Large intestine (tissue), 3 donors: Measurements from ENCODE around the gene SYNDIG1. TPM values are rescaled to one million over a fixed set of nuclear protein-coding genes. Genes with fewer than 3 reads are reported as not detected.
"Not testable (repeated sequence)": the region's sequence is repeated elsewhere in the genome, so short reads cannot be mapped to it uniquely, and the experiment has no call there.

ENCODE experiments used
- DNase-seq, 2 donors: peaks; one replicate each; pipeline versions ENCODE4 v3.0.0 to v3.0.0-alpha.2; 2013
- H3K27ac ChIP-seq: one replicate; pipeline ENCODE4 v1.5.1; 2013; ENCODE audit warnings: low read length
- H3K27me3 ChIP-seq: 2 replicates; pipeline ENCODE4 v1.6.1; 2013; ENCODE audit warnings: low read length; ENCODE audit not compliant: control insufficient read depth, insufficient read depth
- H3K36me3 ChIP-seq: 2 replicates; pipeline ENCODE4 v1.6.1; 2013; ENCODE audit warnings: low read length; ENCODE audit not compliant: control insufficient read depth, insufficient read depth
- H3K4me1 ChIP-seq: one replicate; pipeline ENCODE4 v1.6.1; 2013; ENCODE audit warnings: low read length; ENCODE audit not compliant: control insufficient read depth, insufficient read depth
- H3K4me3 ChIP-seq: one replicate; pipeline ENCODE4 v1.5.1; 2013; ENCODE audit warnings: low read length
- H3K9me3 ChIP-seq: one replicate; pipeline ENCODE4 v1.6.1; 2013; ENCODE audit warnings: mild to moderate bottlenecking, low read depth, low read length, moderate library complexity; ENCODE audit not compliant: control insufficient read depth
- WGBS: methylation state at CpG from one replicate; pipeline ENCODE4 v1.1.5; 2013; ENCODE audit warnings: low lambda C conversion rate; ENCODE audit not compliant: insufficient coverage; 5-methylcytosine and 5-hydroxymethylcytosine counted together
- polyA plus RNA-seq: library from polyadenylated mRNA; unstranded; fragments of 120-200 nt; gene quantifications from one replicate; pipeline ENCODE4 v1.2.1, GENCODE V29; 2013

The SYNDIG1 gene
- polyA plus RNA-seq, 1 donor = 2.0 TPM

- Histone ChIP-seq H3K27ac (peak overlapping the region; percentile 33), H3K4me3 (no peak overlapping the region), H3K36me3 (no peaks in the 10 kb centered on the region), H3K4me1 (peaks cover 8% of the 10 kb centered on the region), H3K9me3 (no peaks in the 10 kb centered on the region), H3K27me3 (no peaks in the 10 kb centered on the region)
- DNase-seq = peak; percentile 14 to 45
- WGBS = no CpG with 5 or more reads among the region's 9 CpGs
These were observed 34.0 kb downstream of the SYNDIG1 start for GRCh38 chr20:24503352-24503931.

DNA sequence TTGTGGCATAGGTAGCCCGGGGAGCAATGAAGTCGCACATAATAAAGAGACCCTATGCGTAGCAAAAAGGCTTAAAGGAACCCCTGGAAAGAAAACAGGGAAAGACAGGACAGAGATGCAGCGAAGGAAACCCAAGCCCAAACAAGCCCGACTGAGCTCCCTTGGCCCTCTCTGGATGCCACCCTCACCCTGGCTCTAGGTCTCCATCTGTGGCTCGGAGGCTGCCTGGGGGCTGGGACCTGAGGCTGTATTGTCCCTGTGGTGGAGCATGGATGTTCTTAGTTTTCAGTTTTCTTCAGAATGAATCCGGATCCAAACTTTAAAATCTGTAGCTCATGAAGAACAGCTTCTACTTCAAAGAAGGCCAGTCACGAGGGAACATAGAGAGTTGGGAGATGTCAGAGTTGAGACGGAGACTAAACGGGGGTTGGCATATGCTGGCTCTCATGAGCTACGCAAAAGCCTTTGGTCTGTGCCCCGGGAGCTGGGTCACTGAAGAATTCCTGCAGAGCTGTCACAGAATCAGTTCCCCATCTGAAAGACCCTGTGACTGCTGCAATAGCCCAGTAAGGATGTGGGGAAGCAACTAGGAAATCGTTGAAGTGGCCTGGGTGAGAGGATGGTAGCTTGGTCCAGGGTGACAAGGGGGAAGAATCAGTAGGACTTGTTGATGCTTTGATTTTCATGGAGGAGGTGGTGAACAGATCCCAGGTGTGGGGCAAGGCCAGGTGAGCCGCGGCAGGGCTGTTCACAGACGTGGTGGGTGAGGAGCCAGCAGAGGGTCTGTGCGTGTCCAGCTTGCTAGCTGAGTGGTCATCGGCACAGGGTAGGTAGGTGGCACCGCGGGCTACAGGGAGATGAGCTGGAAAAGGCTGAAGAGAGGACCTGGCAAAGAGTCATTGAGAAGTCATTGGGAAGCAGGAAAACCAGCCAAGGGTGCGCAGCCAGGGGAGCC is 35.2 kb downstream of the SYNDIG1 start:
- WGBS = 92% methylated on average over 2 of the region's 21 CpGs
- DNase-seq = no peak
- H3K36me3 ChIP-seq = no peaks in the 10 kb centered on the region
- no peak overlapping the region for H3K27ac ChIP-seq
- H3K4me3 ChIP-seq = no peak overlapping the region
- peaks cover 8% of the 10 kb centered on the region for H3K4me1 ChIP-seq
- H3K9me3 ChIP-seq = no peaks in the 10 kb centered on the region
- H3K27me3 ChIP-seq = no peaks in the 10 kb centered on the region

DNA sequence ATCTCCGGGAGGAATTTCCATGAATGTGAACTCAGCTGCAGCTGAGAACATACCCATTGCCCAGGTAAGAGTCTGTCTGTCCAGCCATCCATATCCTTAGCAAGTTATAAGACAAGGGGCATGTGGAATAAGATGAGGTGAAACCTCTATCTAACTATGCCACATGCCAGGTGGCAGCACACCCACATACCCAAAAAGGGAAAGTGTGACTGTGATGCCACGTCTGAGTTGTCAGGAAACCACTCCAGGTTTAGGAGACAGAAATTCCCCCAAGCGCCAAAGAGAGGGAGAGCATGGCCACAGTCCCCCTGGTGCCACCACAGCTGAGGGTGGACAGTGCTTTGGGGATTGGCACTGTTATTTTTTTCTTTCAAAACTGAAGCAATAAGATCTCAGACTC is 36.7 kb downstream of the SYNDIG1 start:
- Histone ChIP-seq H3K27me3 (no peaks in the 10 kb centered on the region), H3K9me3 (no peaks in the 10 kb centered on the region), H3K36me3 (no peaks in the 10 kb centered on the region), H3K27ac (no peak overlapping the region), H3K4me1 (peaks cover 8% of the 10 kb centered on the region), H3K4me3 (no peak overlapping the region)
- WGBS = no CpG with 5 or more reads among the region's 3 CpGs
- no peak for DNase-seq

- Histone ChIP-seq H3K4me3 (no peak overlapping the region), H3K4me1 (peaks cover 8% of the 10 kb centered on the region), H3K27ac (no peak overlapping the region), H3K36me3 (no peaks in the 10 kb centered on the region), H3K9me3 (no peaks in the 10 kb centered on the region), H3K27me3 (no peaks in the 10 kb centered on the region)
- no CpG with 5 or more reads among the region's 5 CpGs for WGBS
- no peak for DNase-seq
These were observed 37.3 kb downstream of the SYNDIG1 start for GRCh38 chr20:24506696-24507095.

GRCh38 chr20:24507182-24507853 is 37.9 kb downstream of the SYNDIG1 start:
- Histone ChIP-seq H3K4me1 (peaks cover 8% of the 10 kb centered on the region), H3K36me3 (no peaks in the 10 kb centered on the region), H3K27ac (no peak overlapping the region), H3K9me3 (no peaks in the 10 kb centered on the region), H3K27me3 (no peaks in the 10 kb centered on the region), H3K4me3 (no peak overlapping the region)
- peak; percentile 53 to 67 for DNase-seq
- no CpG with 5 or more reads among the region's 11 CpGs for WGBS

DNA sequence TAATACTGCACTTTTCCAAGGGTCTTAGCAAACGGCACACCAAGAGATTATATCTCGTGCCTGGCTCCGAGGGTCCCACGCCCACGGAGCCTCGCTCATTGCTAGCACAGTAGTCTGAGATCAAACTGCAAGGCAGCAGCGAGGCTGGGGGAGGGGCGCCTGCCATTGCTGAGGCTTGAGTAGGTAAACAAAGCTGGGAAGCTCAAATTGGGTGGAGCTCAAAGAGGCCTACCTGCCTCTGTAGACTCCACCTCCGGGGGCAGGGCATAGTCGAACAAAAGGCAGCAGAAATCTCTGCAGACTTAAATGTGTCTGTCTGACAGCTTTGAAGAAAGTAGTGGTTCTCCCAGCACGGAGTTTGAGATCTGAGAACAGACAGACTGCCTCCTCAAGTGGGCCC is 43.0 kb downstream of the SYNDIG1 start:
- peak in 1 of 2 donors; percentile 51 for DNase-seq
- not testable (repeated sequence) for H3K9me3 ChIP-seq, H3K27ac ChIP-seq, H3K4me1 ChIP-seq, H3K4me3 ChIP-seq, H3K36me3 ChIP-seq, H3K27me3 ChIP-seq
- WGBS = no CpG with 5 or more reads among the region's 11 CpGs

GRCh38 chr20:24518515-24518914 is 49.1 kb downstream of the SYNDIG1 start:
- no peaks in the 10 kb centered on the region for H3K36me3 ChIP-seq
- H3K4me1 ChIP-seq = no peaks in the 10 kb centered on the region
- no CpG with 5 or more reads among the region's 6 CpGs for WGBS
- H3K4me3 ChIP-seq = no peak overlapping the region
- no peaks in the 10 kb centered on the region for H3K9me3 ChIP-seq
- no peak for DNase-seq
- no peaks in the 10 kb centered on the region for H3K27me3 ChIP-seq
- no peak overlapping the region for H3K27ac ChIP-seq

DNA sequence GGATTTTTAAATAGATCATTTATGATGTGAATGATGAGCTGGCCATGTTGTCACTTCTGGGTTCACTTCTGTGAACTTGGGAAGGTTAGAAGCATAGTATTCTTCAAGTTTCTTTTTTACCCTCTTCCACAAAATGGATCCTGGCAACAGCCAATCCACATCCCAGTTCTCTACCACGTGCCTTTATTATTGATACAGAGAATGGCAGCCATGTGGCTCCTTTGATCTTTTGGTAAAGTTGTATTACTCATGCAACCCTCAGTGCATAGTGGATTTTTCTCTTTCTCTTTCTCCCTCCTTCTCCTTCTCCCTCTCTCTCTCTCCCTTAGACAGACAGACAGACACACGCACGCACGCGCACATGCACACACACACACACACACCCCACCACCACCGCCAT is 50.0 kb downstream of the SYNDIG1 start:
- no peaks in the 10 kb centered on the region for H3K36me3 ChIP-seq
- H3K9me3 ChIP-seq = no peaks in the 10 kb centered on the region
- H3K27ac ChIP-seq = no peak overlapping the region
- H3K27me3 ChIP-seq = no peaks in the 10 kb centered on the region
- no peak overlapping the region for H3K4me3 ChIP-seq
- H3K4me1 ChIP-seq = no peaks in the 10 kb centered on the region
- 86% methylated on average over 1 of the region's 6 CpGs for WGBS
- no peak for DNase-seq

GRCh38 chr20:24521032-24521431 is 51.6 kb downstream of the SYNDIG1 start:
- no peak overlapping the region for H3K27ac ChIP-seq
- DNase-seq = no peak
- H3K4me1 ChIP-seq = no peaks in the 10 kb centered on the region
- H3K4me3 ChIP-seq = no peak overlapping the region
- H3K27me3 ChIP-seq = no peaks in the 10 kb centered on the region
- H3K9me3 ChIP-seq = no peaks in the 10 kb centered on the region
- WGBS = 100% methylated on average over 1 of the region's 3 CpGs
- no peaks in the 10 kb centered on the region for H3K36me3 ChIP-seq

GRCh38 chr20:24522452-24523330 is 53.3 kb downstream of the SYNDIG1 start:
- Histone ChIP-seq H3K9me3 (no peaks in the 10 kb centered on the region), H3K36me3 (no peaks in the 10 kb centered on the region), H3K4me1 (no peaks in the 10 kb centered on the region), H3K27ac (no peak overlapping the region), H3K27me3 (no peaks in the 10 kb centered on the region), H3K4me3 (no peak overlapping the region)
- DNase-seq = no peak
- WGBS = no CpG with 5 or more reads among the region's 5 CpGs
